Prostate gland (tissue), 2 donors: ENCODE results near the gene DCAF8L2. TPM values are rescaled to one million over a fixed set of nuclear protein-coding genes. Genes with fewer than 3 reads are reported as not detected.

Experiments used
- DNase-seq: peaks from one replicate; pipeline ENCODE4 v3.0.0-alpha.2; 2019; ENCODE audit warnings: low spot score
- H3K27ac ChIP-seq, 2 donors: fragments of 200-600 bp; sonication (generic); 2 replicates each; pipeline ENCODE4 v1.5.1; 2017 to 2019
- H3K27me3 ChIP-seq: fragments of 200-600 bp; sonication (generic); replicated peaks from 2 replicates; pipeline ENCODE4 v1.5.1; 2019; ENCODE audit not compliant: insufficient read depth
- H3K36me3 ChIP-seq, 2 donors: fragments of 200-600 bp; sonication (generic); 1 replicate in 1 of 2; 2 replicates in 1 of 2; pipeline versions ENCODE4 v1.5.1 to v1.8.1; 2017 to 2019
- H3K4me1 ChIP-seq: fragments of 200-600 bp; sonication (generic); replicated peaks from 2 replicates; pipeline ENCODE4 v1.5.1; 2019
- H3K4me3 ChIP-seq, 2 donors: fragments of 200-600 bp; sonication (generic); 2 replicates each; pipeline ENCODE4 v1.5.1; 2017 to 2019
- H3K9me3 ChIP-seq: fragments of 200-600 bp; sonication (generic); 2 replicates; pipeline ENCODE4 v1.5.1; 2017
- CTCF ChIP-seq, 4 experiments: fragments of 200-600 bp in 2 of 4; fragments of 450-650 bp in 2 of 4; sonication (generic) in 2 of 4; IDR thresholded peaks; 1 replicate in 3 of 4; 2 replicates in 1 of 4; pipeline ENCODE4 v1.5.1; 2016 to 2019; ENCODE audit warnings: antibody characterized with exemption in 4 of 4, mild to moderate bottlenecking in 2 of 4, moderate library complexity in 2 of 4
- POLR2A ChIP-seq: fragments of 450-650 bp; IDR thresholded peaks from one replicate; pipeline ENCODE4 v1.6.1; 2016; ENCODE audit warnings: antibody characterized with exemption, mild to moderate bottlenecking
- POLR2AphosphoS5 ChIP-seq: sonication (generic); formaldehyde crosslinking; IDR thresholded peaks from one replicate; pipeline ENCODE4 v1.6.1; 2017; ENCODE audit warnings: antibody characterized with exemption
- WGBS: methylation state at CpG from one replicate; pipeline ENCODE4 v1.1.5; 2018; 5-methylcytosine and 5-hydroxymethylcytosine counted together
- intact Hi-C: fragments of 100-400 bp; cut with DNase I; formaldehyde crosslinking; loops from one replicate; pipeline ENCODE4 v1.14.2; 2022
- total RNA-seq, 2 donors: library from RNA; depleted of rRNA; stranded (reverse); fragments of >200 nt; gene quantifications; one replicate each; pipeline ENCODE4 v1.1.0, GENCODE V29; 2016

DCAF8L2 gene
- total RNA-seq, 2 donors from 2014 or later, result 107 TPM; not detected in 1

DNA sequence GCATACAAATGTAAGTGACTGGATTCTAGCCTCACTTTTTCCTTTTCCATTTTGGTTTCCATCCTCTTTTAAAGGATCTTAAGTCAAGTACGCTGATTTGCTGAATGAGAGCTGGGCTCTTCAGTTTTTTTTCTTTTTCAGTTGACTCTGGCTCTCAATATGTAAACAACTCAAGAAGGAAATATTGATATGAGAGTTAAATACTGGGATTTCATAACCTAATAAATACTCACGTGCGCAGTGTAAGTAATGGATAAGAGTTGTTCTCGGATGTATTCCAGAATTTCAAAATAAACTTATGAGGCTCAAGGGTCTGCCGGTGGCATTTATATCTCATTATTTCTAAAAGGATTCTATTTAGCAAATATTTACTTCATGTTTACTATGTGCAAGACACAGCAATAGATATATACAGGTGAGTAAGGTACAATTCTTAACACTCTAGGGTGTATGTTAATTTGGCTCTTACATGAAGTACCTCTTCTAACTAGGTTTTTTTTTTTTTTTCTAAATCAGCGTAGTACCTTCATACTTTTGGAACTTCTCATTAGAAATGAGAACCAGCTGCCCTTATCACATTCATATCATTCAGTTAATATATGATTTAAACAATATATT, 206.6 kb downstream of the DCAF8L2 start:
- Histone ChIP-seq H3K27ac (no peak overlapping the region), H3K27me3 (no peaks in the 10 kb centered on the region), H3K36me3 (no peaks in the 10 kb centered on the region), H3K4me1 (no peaks in the 10 kb centered on the region), H3K9me3 (no peaks in the 10 kb centered on the region), H3K4me3 (no peak overlapping the region)
- no peak for DNase-seq
- TF ChIP-seq CTCF (IDR thresholded peaks at IDR 0.05) (no peak), POLR2AphosphoS5 (no peak), POLR2A (no peak)
- intact Hi-C loops, result no loop called here
- WGBS, result 58% methylated on average over 6 of the region's 6 CpGs

- intact Hi-C loops, result no loop called here
- WGBS, result 50% methylated on average over 1 of the region's 1 CpG
These were observed 207.4 kb downstream of the DCAF8L2 start for GRCh38 chrX:27797575-27797974.

More at GRCh38 chrX:27797575-27797974, 207.4 kb downstream of the DCAF8L2 start:
- H3K27ac ChIP-seq, result no peak overlapping the region
- H3K4me3 ChIP-seq, result no peak overlapping the region
- H3K27me3 ChIP-seq, result no peaks in the 10 kb centered on the region
- H3K4me1 ChIP-seq, result no peaks in the 10 kb centered on the region
- no peak for TF ChIP-seq CTCF (IDR thresholded peaks at IDR 0.05)
- TF ChIP-seq POLR2A, result no peak
- TF ChIP-seq POLR2AphosphoS5, result no peak
- no peak for DNase-seq
- H3K36me3 ChIP-seq, result no peaks in the 10 kb centered on the region
- H3K9me3 ChIP-seq, result no peaks in the 10 kb centered on the region

Other genes starting within 250 kb of the DCAF8L2 start
- under 1 TPM in 1 of 2 donors, not detected in 1; 0.91 TPM for gene PPP4R3C, start 127.0 kb upstream of the DCAF8L2 start, total RNA-seq
- gene MAGEB10, start 217.6 kb downstream of the DCAF8L2 start, total RNA-seq, result 1 to 10 TPM in 1 of 2 donors, not detected in 1; 4.2 TPM